Heart left ventricle (tissue), 16 donors: ENCODE measurements around the gene ABTB2. TPM values are rescaled to one million over a fixed set of nuclear protein-coding genes. Genes with fewer than 3 reads are reported as not detected.

Experiments
- ATAC-seq, 4 donors: fragments of 200-7000 bp; cut with Tn5 transposase; one replicate each; pipeline ENCODE4 v1.9.1; 2020 to 2022; ENCODE audit warnings: moderate library complexity in 4 of 4, mild to moderate bottlenecking in 3 of 4, moderate number of reproducible peaks in 1 of 4
- DNase-seq, 5 donors: peaks; one replicate each; pipeline ENCODE4 v3.0.0-alpha.2; 2020
- H3K27ac ChIP-seq, 12 donors: fragments of 200-600 bp; sonication (generic) in 4 of 12; one replicate each; pipeline versions ENCODE4 v1.5.0 to v1.8.0; 2016 to 2022; ENCODE audit warnings: mild to moderate bottlenecking in 2 of 12
- H3K27me3 ChIP-seq, 9 donors: fragments of 200-600 bp; sonication (generic) in 2 of 9; one replicate each; pipeline versions ENCODE4 v1.5.1 to v1.8.0; 2016 to 2022; ENCODE audit warnings: mild to moderate bottlenecking in 3 of 9
- H3K36me3 ChIP-seq, 9 donors: fragments of 200-600 bp; sonication (generic) in 2 of 9; one replicate each; pipeline versions ENCODE4 v1.5.0 to v1.8.0; 2018 to 2022; ENCODE audit warnings: mild to moderate bottlenecking in 2 of 9
- H3K4me1 ChIP-seq, 12 donors: fragments of 200-600 bp; sonication (generic) in 4 of 12; one replicate each; pipeline versions ENCODE4 v1.5.0 to v1.8.0; 2016 to 2022; ENCODE audit warnings: mild to moderate bottlenecking in 3 of 12
- H3K4me3 ChIP-seq, 12 donors: fragments of 200-600 bp; sonication (generic) in 4 of 12; one replicate each; pipeline versions ENCODE4 v1.5.0 to v1.8.0; 2017 to 2022; ENCODE audit warnings: mild to moderate bottlenecking in 9 of 12, moderate library complexity in 4 of 12
- H3K9me3 ChIP-seq, 12 donors: fragments of 200-600 bp; sonication (generic) in 4 of 12; one replicate each; pipeline versions ENCODE4 v1.5.0 to v1.8.0; 2016 to 2022; ENCODE audit warnings: mild to moderate bottlenecking in 1 of 12
- CTCF ChIP-seq, 12 donors: fragments of 200-600 bp; sonication (generic) in 4 of 12; IDR thresholded peaks; one replicate each; pipeline versions ENCODE4 v1.5.0 to v1.8.0; 2018 to 2022; ENCODE audit warnings: antibody characterized with exemption in 12 of 12, mild to moderate bottlenecking in 5 of 12
- POLR2A ChIP-seq, 2 donors: fragments of 450-650 bp; IDR thresholded peaks; one replicate each; pipeline ENCODE4 v1.6.1; 2017; ENCODE audit warnings: antibody characterized with exemption in 2 of 2, mild to moderate bottlenecking in 2 of 2, moderate library complexity in 2 of 2
- WGBS, 4 donors: extraction: QIAGEN DNeasy Blood & Tissue Kit in 2 of 4; methylation state at CpG; one replicate each; pipeline versions ENCODE4 v1.1.5 to v1.1.7; 2013 to 2018; 5-methylcytosine and 5-hydroxymethylcytosine counted together
- intact Hi-C, 10 donors: fragments of 100-400 bp; cut with DNase I; formaldehyde crosslinking; loops; one replicate each; pipeline versions ENCODE4 v1.11.1 to v1.14.2; 2022
- polyA plus RNA-seq, 2 donors: library from polyadenylated mRNA; stranded (reverse); fragments of 200-250 nt; gene quantifications; one replicate each; pipeline ENCODE4 v1.2.3, GENCODE V29; 2013
- total RNA-seq, 9 donors: library from RNA; depleted of rRNA in 2 of 9; stranded (reverse); fragments of >200 nt in 2 of 9; fragmentation: NEBNext Ultra II Directional in 3 of 9; extraction: Animal tissue kit (Norgen Biotek cat#: 25700) in 3 of 9; gene quantifications; one replicate each; pipeline versions ENCODE4 v1.1.0 to v1.2.4, GENCODE V29; 2016 to 2023
- donor health status: ischemic (EF 13 %, LVEDD 7.1; RV severe dilation, severe dysfunction).
- donor health status: healthy with polysubstance abuse.
- donor health status: DM: no; HTN: yes; CAD: no.
- donor health status: DM: no; HTN: no; CAD: no.
- donor health status: ischemic (EF 25% LVEDD 6.9; RV normal size, moderate dysfunction).
- donor health status: ischemic (EF 25% LVEDD 5.7; RV mildly dilated, moderate dysfunction).
- donor health status: healthy.
- donor health status: DM: yes; HTN: yes; CAD: no.
- donor health status: ischemic (EF 35%, LVEDD 5.7; RV mildly dilated, moderate dysfunction).
- donor health status: nonischemic (EF 11% LVEDD 7.7; RV severe dilation, severe dysfunction).
- donor health status: DM: yes; HTN: yes; CAD: no.
- donor health status: PGD.
- donor health status: ischemic (EF 29% LVEDD 5.4; RV normal size, mild dysfunction).
- donor health status: nonischemic (EF 23%, LVEDD 6.1; RV moderate dilation, normal function).

The ABTB2 gene
- total and polyA plus RNA-seq, 11 donors, result 3.3 to 27.1 (median 12.5) TPM

- H3K27ac ChIP-seq, result peak overlapping the region in 6 of 12 donors; percentile 20 to 50 (median 42)
- peak in 2 of 5 donors; percentile 45 to 49 for DNase-seq
- no peaks in the 10 kb centered on the region for H3K36me3 ChIP-seq
- intact Hi-C loops, result loop anchor here in 1 of 10 donors (5.0 kb wide), 1 partner anchor 34 kb away; no protein-coding TSS in a partner anchor
- peaks cover 0 to 29% (median 9%) of the 10 kb centered on the region in 12 donors for H3K4me1 ChIP-seq
- H3K4me3 ChIP-seq, result no peak overlapping the region
- TF ChIP-seq POLR2A (IDR thresholded peaks at IDR 0.05), result no peak
- TF ChIP-seq CTCF (IDR thresholded peaks at IDR 0.05), result no peak
- no peaks in the 10 kb centered on the region for H3K27me3 ChIP-seq
- H3K9me3 ChIP-seq, result no peaks in the 10 kb centered on the region
- 44 to 50% (median 46%) methylated on average over 4 of the region's 4 CpGs for WGBS, 4 donors
- peak in 2 of 4 donors; percentile 6 to 37 for ATAC-seq
Observed at GRCh38 chr11:34278693-34279297, 79.0 kb downstream of the ABTB2 start.

GRCh38 chr11:34278175-34278574, 79.6 kb downstream of the ABTB2 start:
- intact Hi-C loops, result loop anchor here in 1 of 10 donors (5.0 kb wide), 1 partner anchor 34 kb away; no protein-coding TSS in a partner anchor
- H3K9me3 ChIP-seq, result no peaks in the 10 kb centered on the region
- TF ChIP-seq POLR2A (IDR thresholded peaks at IDR 0.05) (no peak), CTCF (IDR thresholded peaks at IDR 0.05) (no peak)
- peak overlapping the region in 5 of 12 donors; percentile 20 to 50 (median 44) for H3K27ac ChIP-seq
- DNase-seq (no peak), ATAC-seq (no peak)
- H3K4me1 ChIP-seq, result peaks cover 0 to 29% (median 9%) of the 10 kb centered on the region in 12 donors
- H3K27me3 ChIP-seq, result no peaks in the 10 kb centered on the region
- H3K36me3 ChIP-seq, result no peaks in the 10 kb centered on the region
- H3K4me3 ChIP-seq, result no peak overlapping the region

GRCh38 chr11:34277171-34277570, 80.6 kb downstream of the ABTB2 start:
- Histone ChIP-seq H3K4me1 (peaks cover 0 to 29% (median 9%) of the 10 kb centered on the region in 12 donors), H3K27me3 (no peaks in the 10 kb centered on the region), H3K9me3 (no peaks in the 10 kb centered on the region), H3K27ac (no peak overlapping the region), H3K36me3 (no peaks in the 10 kb centered on the region), H3K4me3 (no peak overlapping the region)
- TF ChIP-seq POLR2A (IDR thresholded peaks at IDR 0.05) (no peak), CTCF (IDR thresholded peaks at IDR 0.05) (no peak)
- intact Hi-C loops, result loop anchor here in 1 of 10 donors (5.0 kb wide), 1 partner anchor 35 kb away; no protein-coding TSS in a partner anchor
- WGBS, 4 donors, result 90 to 96% (median 92%) methylated on average over 4 of the region's 4 CpGs
- ATAC-seq (no peak), DNase-seq (no peak)

GRCh38 chr11:34276352-34276864, 81.4 kb downstream of the ABTB2 start:
- WGBS, 4 donors, result 84 to 88% (median 84%) methylated on average over 6 of the region's 6 CpGs
- DNase-seq (no peak), ATAC-seq (no peak)
- Histone ChIP-seq H3K36me3 (no peaks in the 10 kb centered on the region), H3K9me3 (no peaks in the 10 kb centered on the region), H3K4me1 (peaks cover 0 to 29% (median 9%) of the 10 kb centered on the region in 12 donors), H3K27ac (no peak overlapping the region), H3K27me3 (no peaks in the 10 kb centered on the region), H3K4me3 (no peak overlapping the region)
- intact Hi-C loops, result loop anchor here in 1 of 10 donors (5.0 kb wide), 1 partner anchor 36 kb away; no protein-coding TSS in a partner anchor
- TF ChIP-seq CTCF (IDR thresholded peaks at IDR 0.05), result no peak
